Mononuclear cell (primary cell): ENCODE results near the gene CYP2D6. TPM values are rescaled to one million over a fixed set of nuclear protein-coding genes. Genes with fewer than 3 reads are reported as not detected.
A peak's percentile ranks its signal among the peaks of the same experiment; 100 is the strongest.
"Not testable (repeated sequence)": the region's sequence is repeated elsewhere in the genome, so short reads cannot be mapped to it uniquely, and the experiment has no call there.

Source experiments
- H3K27me3 ChIP-seq: 2 replicates; pipeline ENCODE4 v1.6.0; 2011; ENCODE audit warnings: low read length, control low read depth; ENCODE audit not compliant: insufficient read depth
- H3K4me1 ChIP-seq: 2 replicates; pipeline ENCODE4 v1.5.1; 2011; ENCODE audit warnings: mild to moderate bottlenecking, low read length, control low read depth; ENCODE audit not compliant: insufficient read depth
- H3K4me3 ChIP-seq: 2 replicates; pipeline ENCODE4 v1.5.1; 2011; ENCODE audit warnings: mild to moderate bottlenecking, low read length, moderate library complexity
- H3K9me3 ChIP-seq: 2 replicates; pipeline ENCODE4 v1.5.1; 2011; ENCODE audit warnings: low read depth, mild to moderate bottlenecking, control low read depth, low read length
- total RNA-seq: library from RNA; depleted of rRNA; stranded (reverse); fragments of >200 nt; gene quantifications from one replicate; pipeline ENCODE4 v1.2.3, GENCODE V29; 2012

CYP2D6 gene
- total RNA-seq, 1 donor: 0.84 TPM

GRCh38 chr22:42128776-42129694, 1.6 kb downstream of the CYP2D6 start:
- H3K4me3 ChIP-seq, H3K9me3 ChIP-seq, H3K4me1 ChIP-seq, H3K27me3 ChIP-seq: not testable (repeated sequence)

GRCh38 chr22:42128007-42128406, 2.6 kb downstream of the CYP2D6 start:
- not testable (repeated sequence) for H3K4me3 ChIP-seq, H3K9me3 ChIP-seq, H3K4me1 ChIP-seq, H3K27me3 ChIP-seq

- Histone ChIP-seq H3K4me1 (no peaks in the 10 kb centered on the region), H3K27me3 (no peaks in the 10 kb centered on the region), H3K4me3 (no peak overlapping the region), H3K9me3 (no peaks in the 10 kb centered on the region)
Measured at GRCh38 chr22:42127606-42128005, 3.0 kb downstream of the CYP2D6 start.

DNA sequence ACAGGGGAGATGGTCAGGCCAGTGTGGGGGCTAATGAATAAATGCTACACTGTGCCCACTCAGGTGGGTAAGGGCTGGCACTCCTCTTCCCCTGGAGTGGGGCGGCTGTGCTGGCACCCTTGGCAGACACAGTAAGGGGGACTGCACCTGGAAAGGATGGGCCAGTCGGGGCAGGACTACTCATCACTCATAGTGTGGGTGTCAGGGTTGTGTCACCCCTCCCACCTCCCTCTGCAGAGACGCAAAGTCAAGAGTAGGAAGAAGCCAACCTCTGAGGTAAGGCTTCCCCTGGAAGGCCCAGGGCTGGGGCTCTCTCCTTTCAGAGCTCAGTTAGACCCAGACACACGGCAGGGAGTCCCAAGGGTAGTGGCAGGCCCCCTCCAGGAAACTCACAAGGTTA, 7.1 kb downstream of the CYP2D6 start:
- not testable (repeated sequence) for H3K4me3 ChIP-seq, H3K9me3 ChIP-seq, H3K27me3 ChIP-seq
- H3K4me1 ChIP-seq: peaks cover 19% of the 10 kb centered on the region

- H3K4me3 ChIP-seq, H3K9me3 ChIP-seq, H3K27me3 ChIP-seq: not testable (repeated sequence)
- H3K4me1 ChIP-seq: peaks cover 19% of the 10 kb centered on the region
Measured at GRCh38 chr22:42120231-42121021, 10.2 kb downstream of the CYP2D6 start.

DNA sequence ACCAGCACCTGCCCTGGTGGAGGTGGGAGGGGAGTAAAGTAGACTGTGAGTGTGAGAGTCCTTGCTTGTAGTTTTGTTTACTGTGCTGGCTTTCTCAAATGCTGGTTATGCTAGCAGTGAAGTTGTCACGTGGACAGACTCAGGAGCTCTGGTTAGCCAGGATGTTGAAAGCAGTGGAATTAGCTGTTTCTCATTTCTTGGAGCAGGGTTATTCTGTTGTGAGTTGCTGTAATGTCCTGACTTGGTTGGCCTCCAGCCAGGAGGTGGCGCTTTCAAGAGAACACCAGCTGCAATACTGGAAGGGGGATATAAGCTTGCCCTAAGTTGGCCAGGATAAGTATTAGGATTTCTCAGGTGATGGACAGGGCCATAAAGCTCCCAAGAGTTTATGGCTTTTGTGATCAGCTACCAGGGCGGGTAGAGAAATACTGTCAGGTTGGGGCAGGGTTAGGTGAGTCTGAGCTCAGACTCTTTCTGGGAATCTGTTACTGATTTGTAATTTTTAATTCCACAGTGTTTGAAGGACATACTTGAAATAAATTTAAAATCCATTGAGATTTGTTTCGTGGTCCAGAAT, 13.7 kb downstream of the CYP2D6 start:
- Histone ChIP-seq H3K4me1 (peaks cover 19% of the 10 kb centered on the region), H3K9me3 (peaks cover 8% of the 10 kb centered on the region), H3K27me3 (no peaks in the 10 kb centered on the region), H3K4me3 (no peak overlapping the region)

DNA sequence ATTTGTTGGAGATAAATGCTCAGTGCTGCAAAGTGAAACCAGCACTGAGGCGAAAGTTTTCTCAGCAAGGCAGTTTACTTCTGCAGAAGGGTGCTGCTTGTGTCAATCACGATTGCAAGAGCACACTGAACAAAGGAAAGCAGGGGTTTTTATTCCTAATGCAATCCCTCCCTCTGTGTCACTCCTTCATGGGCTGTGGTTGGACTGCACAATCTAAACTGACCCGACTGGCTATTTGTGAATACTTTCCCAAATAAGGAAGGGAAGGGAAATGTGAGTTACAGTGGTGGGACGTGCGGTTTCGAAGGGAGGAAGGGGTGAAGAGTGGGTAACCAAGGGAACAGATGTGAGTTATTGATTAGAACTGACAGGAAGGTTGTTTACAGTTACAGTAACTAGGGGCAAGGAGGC, 15.2 kb downstream of the CYP2D6 start:
- H3K4me3 ChIP-seq, H3K4me1 ChIP-seq, H3K9me3 ChIP-seq: not testable (repeated sequence)

GRCh38 chr22:42114721-42115120, 15.9 kb downstream of the CYP2D6 start:
- peaks cover 2% of the 10 kb centered on the region for H3K4me1 ChIP-seq
- H3K9me3 ChIP-seq: peaks cover 8% of the 10 kb centered on the region
- H3K27me3 ChIP-seq: no peaks in the 10 kb centered on the region
- H3K4me3 ChIP-seq: no peak overlapping the region

More for the DNA sequence above, 15.2 kb downstream of the CYP2D6 start:
- not testable (repeated sequence) for H3K27me3 ChIP-seq

GRCh38 chr22:42112793-42113192, 17.8 kb downstream of the CYP2D6 start:
- not testable (repeated sequence) for H3K27me3 ChIP-seq, H3K4me1 ChIP-seq, H3K4me3 ChIP-seq, H3K9me3 ChIP-seq

- Histone ChIP-seq H3K4me3 (no peak overlapping the region), H3K4me1 (no peaks in the 10 kb centered on the region), H3K9me3 (peaks cover 8% of the 10 kb centered on the region), H3K27me3 (no peaks in the 10 kb centered on the region)
Measured at GRCh38 chr22:42111798-42112197, 18.8 kb downstream of the CYP2D6 start.

GRCh38 chr22:42108848-42109247, 21.8 kb downstream of the CYP2D6 start:
- Histone ChIP-seq H3K27me3 (no peaks in the 10 kb centered on the region), H3K9me3 (peaks cover 15% of the 10 kb centered on the region), H3K4me3 (no peak overlapping the region), H3K4me1 (no peaks in the 10 kb centered on the region)

DNA sequence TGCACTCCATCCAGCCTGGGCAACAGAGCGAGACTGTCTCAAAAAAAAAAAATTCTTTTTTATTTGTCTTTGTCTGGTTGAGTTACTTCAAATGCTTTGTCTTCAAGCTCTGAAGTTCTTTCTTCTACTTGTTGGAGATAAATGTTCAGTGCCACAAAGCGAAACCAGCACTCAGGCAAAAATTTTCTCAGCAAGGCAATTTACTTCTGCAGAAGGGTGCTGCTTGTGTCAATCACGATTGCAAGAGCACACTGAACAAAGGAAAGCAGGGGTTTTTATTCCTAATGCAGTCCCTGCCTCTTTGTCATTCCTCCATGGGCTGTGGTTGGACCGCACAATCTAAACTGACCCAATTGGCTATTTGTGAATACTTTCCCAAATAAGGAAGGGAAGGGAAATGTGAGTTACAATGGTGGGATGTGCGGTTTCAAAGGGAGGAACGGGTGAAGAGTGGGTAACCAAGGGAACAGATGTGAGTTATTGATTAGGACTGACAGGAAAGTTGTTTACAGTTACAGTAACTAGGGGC, 26.2 kb downstream of the CYP2D6 start:
- H3K4me3 ChIP-seq, H3K4me1 ChIP-seq, H3K27me3 ChIP-seq: not testable (repeated sequence)
- peaks cover 21% of the 10 kb centered on the region for H3K9me3 ChIP-seq

- H3K27me3 ChIP-seq: no peaks in the 10 kb centered on the region
- H3K4me3 ChIP-seq: no peak overlapping the region
- H3K4me1 ChIP-seq: no peaks in the 10 kb centered on the region
- peaks cover 21% of the 10 kb centered on the region for H3K9me3 ChIP-seq
Measured at GRCh38 chr22:42101199-42101598, 29.4 kb downstream of the CYP2D6 start.

DNA sequence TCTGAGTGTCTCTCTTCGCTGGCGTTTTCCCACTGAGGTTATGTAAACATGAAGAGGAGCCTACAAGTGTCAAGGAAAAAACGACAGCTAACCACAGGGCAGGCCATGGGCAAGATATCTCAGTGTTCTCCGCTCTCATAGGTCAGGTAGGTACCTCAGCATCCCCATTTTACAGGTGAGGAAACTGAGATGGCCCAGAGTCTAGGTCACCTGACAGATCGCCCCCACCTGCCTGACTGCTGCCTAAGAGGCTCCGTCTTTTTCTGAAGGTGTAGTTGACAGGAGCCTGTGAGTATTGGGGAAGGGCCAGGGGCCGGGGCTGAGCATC, 39.2 kb downstream of the CYP2D6 start:
- no peaks in the 10 kb centered on the region for H3K9me3 ChIP-seq
- H3K4me1 ChIP-seq: peaks cover 23% of the 10 kb centered on the region
- no peaks in the 10 kb centered on the region for H3K27me3 ChIP-seq
- H3K4me3 ChIP-seq: peak overlapping the region; percentile 87
